Measurements from ENCODE around the gene EVI5.

Gene EVI5

DNA sequence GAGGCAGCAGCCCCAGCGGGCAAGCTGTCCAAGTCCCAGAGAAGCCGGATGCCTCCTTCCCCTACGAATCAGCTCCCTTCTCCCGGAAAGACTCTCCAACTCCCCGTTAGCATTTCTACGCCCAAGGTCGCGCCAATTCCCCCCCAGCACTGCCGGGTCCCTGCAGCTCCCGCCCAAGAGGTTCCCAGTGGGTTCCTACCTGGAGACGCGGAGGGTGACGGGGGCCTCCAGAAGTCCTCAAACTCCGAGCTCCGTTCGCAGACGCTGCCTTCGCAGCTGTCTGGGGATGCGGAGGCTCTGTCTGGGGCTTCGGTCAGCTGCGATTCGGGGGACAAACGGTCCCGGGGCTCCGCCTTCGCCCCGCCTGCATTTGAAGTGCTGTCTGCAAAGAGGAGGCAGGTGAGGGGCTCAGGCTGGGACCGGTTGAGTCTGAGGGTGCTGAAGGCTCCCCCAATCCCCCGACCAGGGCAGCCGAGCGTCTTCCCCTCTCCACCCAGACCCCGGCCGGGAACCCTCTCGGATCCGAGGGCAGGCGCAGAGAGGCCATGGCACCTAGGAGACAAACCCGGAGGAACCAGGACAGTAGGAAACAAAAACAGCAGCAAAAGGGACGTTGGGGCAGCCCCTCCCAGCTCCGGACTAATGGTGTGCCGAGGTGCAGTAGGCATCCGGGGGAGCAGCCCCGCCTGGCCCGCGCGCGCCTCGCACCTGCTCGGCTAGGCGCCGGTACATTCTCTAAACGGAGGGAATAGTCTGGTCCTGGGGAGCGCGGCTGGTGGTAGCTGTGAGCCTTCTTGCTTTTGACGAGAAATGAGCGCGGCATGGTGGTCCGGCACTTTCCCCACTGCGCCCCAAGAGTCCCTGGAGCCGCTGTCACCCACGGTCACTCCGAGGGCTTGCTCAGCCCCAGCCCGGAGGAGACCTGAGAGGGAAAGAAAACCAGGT lies 302.0 kb downstream of the EVI5 start:
- peak; percentile 12 for DNase-seq (ENCODE audit: low read depth)

GRCh38 chr1:92481971-92482664 lies 302.8 kb downstream of the EVI5 start:
- DNase-seq (ENCODE audit: low read depth), result no peak

DNA sequence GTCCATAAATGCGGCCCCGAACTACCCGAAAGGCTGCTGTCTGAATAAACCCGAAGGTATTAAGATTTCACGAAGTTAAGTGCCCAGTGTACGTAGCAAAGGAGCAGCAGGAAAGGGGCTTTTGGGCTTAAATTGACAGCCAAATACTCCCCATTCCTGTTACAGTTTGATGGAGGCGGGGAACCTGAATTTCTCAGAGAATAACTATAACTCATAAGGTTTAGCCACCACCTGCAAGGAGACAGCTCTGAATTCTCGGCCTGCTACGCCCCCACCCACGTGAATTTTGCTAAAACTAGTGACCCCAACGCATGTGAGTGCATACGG lies 303.3 kb downstream of the EVI5 start:
- no peak for DNase-seq (ENCODE audit: low read depth)

DNA sequence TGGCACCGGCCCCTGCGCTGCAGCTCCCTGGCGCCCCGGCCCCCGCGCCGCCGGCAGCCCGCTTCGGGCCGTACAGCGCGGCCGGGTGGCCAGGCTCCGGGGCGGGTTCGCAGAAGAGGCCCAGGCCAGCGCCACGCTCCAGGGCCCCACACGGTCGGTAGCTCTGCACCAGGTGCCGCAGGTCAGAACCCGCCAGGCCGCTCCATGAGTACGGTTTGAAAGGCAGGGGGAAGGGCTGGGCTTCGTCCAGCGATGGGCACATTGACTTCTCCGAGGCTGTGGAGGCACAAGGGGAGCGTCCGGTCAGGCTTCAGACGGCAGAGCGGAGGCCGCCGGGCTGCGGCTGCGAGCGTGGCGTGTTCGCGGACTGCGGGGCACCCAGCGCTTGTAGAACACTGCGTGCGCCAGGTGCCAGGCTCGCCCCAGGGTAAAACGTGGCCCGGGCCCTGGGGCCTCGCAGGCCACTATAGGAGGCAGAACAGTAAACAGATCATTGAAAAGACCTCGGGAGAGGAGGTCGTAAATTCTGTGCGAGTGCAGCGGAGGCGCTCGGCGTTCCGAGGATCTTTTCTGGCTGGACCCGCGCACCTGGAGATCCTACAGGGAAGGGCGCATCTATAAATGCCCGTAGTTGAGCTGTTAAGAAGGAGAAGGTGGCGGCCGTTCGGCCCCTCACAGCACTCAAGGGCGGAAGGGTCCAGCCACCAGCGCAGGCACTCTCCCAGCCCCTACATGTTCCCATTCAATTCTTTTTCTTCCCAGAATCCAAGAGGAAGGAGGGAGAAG lies 303.9 kb downstream of the EVI5 start:
- no peak for DNase-seq (ENCODE audit: low read depth)

DNA sequence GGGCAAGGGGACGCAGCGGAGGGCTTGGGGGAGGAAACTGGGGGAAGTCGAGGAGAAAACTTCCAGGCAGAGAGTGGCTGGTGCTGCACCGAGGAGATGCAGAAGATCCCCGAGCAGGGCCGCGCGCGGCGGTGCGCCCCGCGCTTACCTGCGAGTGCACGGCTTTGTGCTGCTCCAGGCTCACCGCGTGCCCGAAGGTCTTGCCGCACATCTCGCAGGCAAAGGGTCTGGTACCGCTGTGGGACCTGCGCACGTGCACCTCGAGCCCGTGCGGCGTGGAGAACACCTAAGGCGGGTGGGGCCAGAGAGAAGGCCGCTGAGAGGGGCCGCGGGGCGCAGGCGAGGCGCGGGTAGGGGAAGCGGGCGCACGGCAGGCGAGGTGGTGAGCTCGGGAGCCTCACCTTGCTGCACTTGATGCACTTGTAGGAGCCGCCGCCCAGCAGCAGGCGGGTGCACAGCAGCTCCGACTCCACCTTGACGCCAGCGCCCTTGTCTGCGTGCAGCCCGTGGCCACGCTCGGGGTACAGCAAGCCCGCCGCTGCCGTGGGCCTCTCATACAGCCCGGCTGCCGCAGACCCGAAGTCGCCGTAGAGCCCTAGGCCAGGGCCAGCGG lies 304.6 kb downstream of the EVI5 start:
- no peak for DNase-seq (ENCODE audit: low read depth)

- no peak for DNase-seq (ENCODE audit: low read depth)
Measured at GRCh38 chr1:92479587-92479986, 305.3 kb downstream of the EVI5 start.

DNA sequence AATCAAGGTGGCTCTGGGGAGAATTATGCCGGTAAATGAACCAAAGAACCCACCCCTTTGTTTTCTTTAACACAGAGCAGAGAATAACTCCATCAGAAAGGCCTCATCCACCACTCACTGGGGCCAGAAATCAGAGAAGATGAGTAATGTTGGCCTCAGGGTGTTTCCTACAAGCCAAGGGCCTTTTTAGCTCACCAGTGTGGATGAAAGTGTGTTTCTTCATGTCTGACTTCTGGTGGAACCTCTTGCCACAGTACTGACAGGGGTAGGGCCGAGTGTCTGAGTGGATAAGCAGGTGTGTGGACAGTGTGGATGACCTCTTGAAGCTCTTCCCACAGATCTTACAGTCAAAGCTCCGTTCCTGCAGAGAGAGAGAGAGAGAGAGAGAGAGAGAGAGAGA lies 306.5 kb downstream of the EVI5 start:
- no peak for DNase-seq (ENCODE audit: low read depth)

GRCh38 chr1:92476071-92476631 lies 308.8 kb downstream of the EVI5 start:
- peak; percentile 34 for DNase-seq (ENCODE audit: low read depth)

DNA sequence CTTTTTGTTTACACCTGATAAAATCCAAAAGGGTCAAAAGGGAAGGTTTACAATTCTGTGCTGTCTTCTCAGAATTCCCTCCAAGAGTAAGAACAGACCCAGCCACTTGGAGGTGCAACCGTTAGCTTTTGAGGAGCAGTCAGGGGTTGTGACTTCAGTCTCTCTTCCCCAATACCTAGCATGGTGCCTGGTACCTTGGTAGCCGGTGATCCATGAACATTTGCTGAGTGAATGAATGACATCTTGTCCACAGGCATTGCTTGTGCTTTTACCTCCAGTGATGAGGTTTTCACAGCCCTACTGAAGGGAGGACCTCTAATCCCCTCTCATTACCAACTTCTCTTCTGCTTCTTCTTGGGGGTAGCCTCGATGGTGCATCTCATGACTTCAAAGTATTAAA lies 309.9 kb downstream of the EVI5 start:
- DNase-seq (ENCODE audit: low read depth), result no peak

GRCh38 chr1:92473781-92474495 lies 311.0 kb downstream of the EVI5 start:
- DNase-seq (ENCODE audit: low read depth), result no peak

- no peak for DNase-seq (ENCODE audit: low read depth)
Measured at GRCh38 chr1:92470216-92470615, 314.7 kb downstream of the EVI5 start.

DNA sequence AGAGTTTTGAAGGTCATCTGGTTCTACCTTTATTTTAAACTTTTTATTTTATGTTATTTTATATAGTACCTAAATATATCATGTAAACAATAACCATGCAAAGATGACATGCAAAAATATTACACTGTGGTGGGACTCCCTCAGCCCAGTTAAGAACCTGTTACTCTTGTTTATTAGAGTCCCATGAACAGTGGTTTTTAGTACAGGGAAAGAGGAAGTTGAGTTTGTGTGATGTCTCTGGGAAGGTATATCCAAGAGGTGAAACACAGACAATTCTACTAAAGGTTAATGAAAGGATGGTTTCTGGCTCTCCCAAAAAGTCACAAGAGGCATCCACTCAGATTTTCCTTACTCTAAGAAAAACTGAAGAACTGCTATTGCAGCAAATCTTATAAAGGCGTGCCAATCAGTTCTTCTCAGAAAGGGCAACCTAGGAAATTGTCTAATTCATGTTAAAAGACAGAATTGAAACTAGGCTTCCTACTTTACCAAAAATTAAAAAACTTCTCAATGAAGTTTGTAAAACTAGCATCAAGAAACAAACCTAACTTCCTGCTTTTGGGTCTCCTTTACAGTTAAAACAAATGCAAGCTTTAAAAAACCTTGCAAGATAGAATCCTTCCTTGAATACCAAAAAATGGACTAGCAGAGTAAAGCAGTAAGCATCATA lies 318.1 kb downstream of the EVI5 start:
- DNase-seq (ENCODE audit: low read depth), result no peak

GRCh38 chr1:92465256-92465647 lies 319.7 kb downstream of the EVI5 start:
- no peak for DNase-seq (ENCODE audit: low read depth)

GRCh38 chr1:92464588-92465255 lies 320.2 kb downstream of the EVI5 start:
- no peak for DNase-seq (ENCODE audit: low read depth)

- DNase-seq (ENCODE audit: low read depth), result no peak
Measured at GRCh38 chr1:92461364-92462097, 323.4 kb downstream of the EVI5 start.

- DNase-seq (ENCODE audit: low read depth), result no peak
Measured at GRCh38 chr1:92459871-92460320, 325.0 kb downstream of the EVI5 start.

Data from stimulated activated CD8-positive, alpha-beta memory T cell treated with anti-CD3 and anti-CD28 coated beads, Interleukin-12 subunit alpha, Interleukin-12 subunit beta, amount 100 ng/mL, for 4 hours (primary cell).